Fibroblast of the aortic adventitia (primary cell): ENCODE data around the gene SSH2. TPM values are rescaled to one million over a fixed set of nuclear protein-coding genes. Genes with fewer than 3 reads are reported as not detected.
A peak's percentile ranks its signal among the peaks of the same experiment; 100 is the strongest.

Experiments
- DNase-seq: peaks from one replicate; pipeline ENCODE4 v3.0.0-alpha.2; 2010; ENCODE audit warnings: low read depth
- H3K4me3 ChIP-seq: 2 replicates; pipeline ENCODE4 v1.5.1; 2011; ENCODE audit warnings: low read depth, mild to moderate bottlenecking, control low read depth, low read length, moderate library complexity
- CTCF ChIP-seq: IDR thresholded peaks from 2 replicates; pipeline ENCODE4 v1.5.1; 2011; ENCODE audit warnings: mild to moderate bottlenecking, low read length, control low read depth, inconsistent platforms; ENCODE audit not compliant: insufficient read depth
- total RNA-seq: library from RNA; depleted of rRNA; stranded (reverse); fragments of >200 nt; gene quantifications from 2 replicates; pipeline ENCODE4 v1.2.3, GENCODE V29; 2012; ENCODE audit warnings: low replicate concordance

The SSH2 gene
- total RNA-seq, 1 donor, result 21.1 TPM

- no peak for TF ChIP-seq CTCF
- H3K4me3 ChIP-seq, result no peak overlapping the region
- DNase-seq, result no peak
Measured at GRCh38 chr17:29584452-29585079, 345.5 kb downstream of the SSH2 start.

DNA sequence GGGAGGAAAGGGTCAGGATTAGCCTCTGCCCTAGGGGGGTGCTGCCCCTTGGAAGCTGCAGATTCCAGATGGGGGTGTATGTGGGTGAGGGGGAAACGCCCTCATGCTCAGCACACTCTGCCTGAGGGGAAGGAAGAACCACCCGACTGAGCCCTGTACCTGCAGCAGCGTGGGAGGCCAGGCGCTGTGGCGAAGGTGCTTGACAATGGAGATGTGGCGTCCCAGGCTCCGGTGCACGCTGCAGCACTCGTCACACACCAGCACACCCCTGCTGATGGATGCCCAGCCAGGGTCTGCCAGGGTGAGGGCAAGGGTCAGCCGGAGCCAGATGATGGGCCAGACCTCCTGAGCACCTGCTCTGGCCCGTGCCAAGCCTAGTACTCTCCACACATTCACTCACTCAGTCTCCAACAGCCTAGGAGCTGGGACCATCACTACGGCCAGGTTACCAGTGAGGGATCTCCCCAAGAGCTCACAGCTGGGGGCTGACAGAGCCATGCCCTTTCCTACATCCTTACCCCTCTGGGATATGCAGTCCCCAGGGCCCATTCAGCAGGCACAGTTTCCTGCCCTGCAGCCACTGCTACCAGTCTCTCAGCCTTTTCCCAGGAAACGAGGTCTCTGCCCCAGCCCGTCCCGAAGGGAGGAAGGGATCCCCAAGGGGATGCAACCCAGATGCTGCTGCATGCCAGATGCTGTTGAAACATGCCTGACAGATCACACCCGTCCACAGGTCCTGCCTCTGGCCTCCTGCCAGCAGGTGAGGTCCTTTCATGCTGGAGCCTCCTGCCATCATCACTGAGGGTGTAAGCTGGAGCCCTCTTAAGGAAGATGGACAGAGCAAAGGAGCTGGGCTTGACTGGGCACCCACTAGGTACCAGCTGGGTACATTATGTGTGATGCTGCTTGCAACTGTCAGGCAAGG, 346.4 kb downstream of the SSH2 start:
- DNase-seq, result no peak
- H3K4me3 ChIP-seq, result no peak overlapping the region
- TF ChIP-seq CTCF, result no peak

- TF ChIP-seq CTCF, result no peak
- no peak overlapping the region for H3K4me3 ChIP-seq
- DNase-seq, result no peak
Measured at GRCh38 chr17:29582772-29583171, 347.3 kb downstream of the SSH2 start.

- DNase-seq, result no peak
- TF ChIP-seq CTCF, result no peak
- no peak overlapping the region for H3K4me3 ChIP-seq
Measured at GRCh38 chr17:29582254-29582765, 347.7 kb downstream of the SSH2 start.

DNA sequence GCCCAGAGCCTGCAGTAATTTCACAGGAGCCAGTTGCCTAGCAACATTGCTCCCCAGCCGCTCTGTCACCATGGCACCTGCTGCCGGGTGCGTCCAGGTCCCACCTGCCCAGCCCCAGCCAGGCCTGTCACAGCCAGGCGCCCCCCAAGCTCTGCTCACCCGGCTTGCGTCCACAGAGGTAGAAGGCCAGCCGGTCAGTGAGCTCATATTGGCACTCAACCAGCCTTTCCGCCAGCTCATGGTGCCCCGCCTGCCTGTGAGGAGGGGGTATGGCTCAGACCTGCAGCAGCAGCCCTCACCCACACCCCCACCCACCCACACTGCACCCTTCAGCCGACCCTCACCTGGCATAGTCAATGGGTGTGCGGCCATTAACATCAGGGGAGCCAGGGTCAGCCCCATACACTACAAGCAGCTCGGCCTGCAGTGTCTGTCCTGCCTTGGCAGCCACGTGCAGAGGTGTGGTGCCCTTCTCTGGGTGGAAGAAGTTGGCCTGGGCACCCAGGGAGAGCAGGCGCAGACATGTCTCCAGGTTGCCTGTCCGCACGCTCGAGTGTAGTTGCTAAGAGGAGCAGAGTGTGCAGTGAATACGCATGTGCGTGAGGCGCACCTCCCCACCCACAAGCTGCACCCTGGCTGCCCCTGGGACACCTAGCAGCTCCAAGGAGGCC, 348.3 kb downstream of the SSH2 start:
- DNase-seq, result no peak
- no peak overlapping the region for H3K4me3 ChIP-seq
- no peak for TF ChIP-seq CTCF

- peak; percentile 84 for TF ChIP-seq CTCF
- H3K4me3 ChIP-seq, result no peak overlapping the region
- peak; percentile 76 for DNase-seq
Measured at GRCh38 chr17:29579866-29580771, 349.9 kb downstream of the SSH2 start.
